ENCODE measurements around the gene SCNN1B.

GRCh38 chr16:23371368-23371767, 69.3 kb downstream of the SCNN1B start:
- TF ChIP-seq POLR2A (IDR thresholded peaks at IDR 0.05) = no peak
- TF ChIP-seq, protein P1, sequence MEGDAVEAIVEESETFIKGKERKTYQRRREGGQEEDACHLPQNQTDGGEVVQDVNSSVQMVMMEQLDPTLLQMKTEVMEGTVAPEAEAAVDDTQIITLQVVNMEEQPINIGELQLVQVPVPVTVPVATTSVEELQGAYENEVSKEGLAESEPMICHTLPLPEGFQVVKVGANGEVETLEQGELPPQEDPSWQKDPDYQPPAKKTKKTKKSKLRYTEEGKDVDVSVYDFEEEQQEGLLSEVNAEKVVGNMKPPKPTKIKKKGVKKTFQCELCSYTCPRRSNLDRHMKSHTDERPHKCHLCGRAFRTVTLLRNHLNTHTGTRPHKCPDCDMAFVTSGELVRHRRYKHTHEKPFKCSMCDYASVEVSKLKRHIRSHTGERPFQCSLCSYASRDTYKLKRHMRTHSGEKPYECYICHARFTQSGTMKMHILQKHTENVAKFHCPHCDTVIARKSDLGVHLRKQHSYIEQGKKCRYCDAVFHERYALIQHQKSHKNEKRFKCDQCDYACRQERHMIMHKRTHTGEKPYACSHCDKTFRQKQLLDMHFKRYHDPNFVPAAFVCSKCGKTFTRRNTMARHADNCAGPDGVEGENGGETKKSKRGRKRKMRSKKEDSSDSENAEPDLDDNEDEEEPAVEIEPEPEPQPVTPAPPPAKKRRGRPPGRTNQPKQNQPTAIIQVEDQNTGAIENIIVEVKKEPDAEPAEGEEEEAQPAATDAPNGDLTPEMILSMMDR (IDR thresholded peaks at IDR 0.05) = no peak
- no peak for TF ChIP-seq POLR2AphosphoS5 (IDR thresholded peaks at IDR 0.05)
